Stimulated activated memory B cell treated with anti-CD40 and anti-IgM and Interleukin-4, amounts not matched to agents 10 μg/mL and 1 μg/mL and 100 μg/mL, for 72 hours (primary cell): ENCODE results near the gene MANSC4.
A peak's percentile ranks its signal among the peaks of the same experiment; 100 is the strongest.
"Not testable (repeated sequence)": the region's sequence is repeated elsewhere in the genome, so short reads cannot be mapped to it uniquely, and the experiment has no call there.

ENCODE experiments used
- ATAC-seq: fragments of 150-1000 bp; cut with Tn5 transposase; 2 replicates; pipeline ENCODE4 v1.10.0; 2021
- H3K27ac Mint-ChIP-seq: one replicate; pipeline ENCODE4 v1.8.0; 2022; ENCODE audit warnings: mild to moderate bottlenecking, mixed read lengths
- H3K27me3 Mint-ChIP-seq: one replicate; pipeline ENCODE4 v1.8.0; 2022; ENCODE audit warnings: mixed read lengths
- H3K36me3 Mint-ChIP-seq: one replicate; pipeline ENCODE4 v1.8.0; 2022; ENCODE audit warnings: mixed read lengths
- H3K4me1 Mint-ChIP-seq: one replicate; pipeline ENCODE4 v1.8.0; 2022; ENCODE audit warnings: mixed read lengths
- H3K4me3 Mint-ChIP-seq: one replicate; pipeline ENCODE4 v1.8.0; 2022; ENCODE audit warnings: mild to moderate bottlenecking, moderate library complexity, mixed read lengths
- H3K9me3 Mint-ChIP-seq: one replicate; pipeline ENCODE4 v1.8.0; 2022; ENCODE audit warnings: mixed read lengths

MANSC4 gene

GRCh38 chr12:27745734-27746133 is 34.3 kb downstream of the MANSC4 start:
- not testable (repeated sequence) for H3K27ac Mint-ChIP-seq, H3K4me3 Mint-ChIP-seq, ATAC-seq, H3K27me3 Mint-ChIP-seq, H3K9me3 Mint-ChIP-seq, H3K4me1 Mint-ChIP-seq
- H3K36me3 Mint-ChIP-seq = peaks cover 57% of the 10 kb centered on the region

DNA sequence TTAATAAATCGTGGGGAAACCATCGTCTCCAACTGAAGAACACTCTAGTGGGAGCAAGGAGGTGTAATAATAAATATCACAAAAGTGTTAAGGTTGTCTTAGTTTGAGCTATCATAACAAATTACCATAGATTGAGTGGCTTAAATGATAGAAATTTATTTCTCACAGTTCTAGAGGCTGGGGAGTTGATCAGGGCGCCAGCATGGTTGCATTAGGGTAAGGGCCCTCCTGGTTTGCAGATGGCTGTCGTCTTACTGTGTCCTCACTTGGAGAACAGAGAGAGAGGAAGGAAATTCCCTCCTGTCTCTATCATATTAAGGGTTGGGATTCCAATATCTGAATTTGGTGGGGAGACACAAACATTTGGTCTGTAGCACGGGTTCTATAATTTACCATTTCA is 36.4 kb downstream of the MANSC4 start:
- Mint-ChIP-seq H3K27me3 (no peaks in the 10 kb centered on the region), H3K4me3 (no peak overlapping the region), H3K9me3 (no peaks in the 10 kb centered on the region), H3K36me3 (peaks cover 76% of the 10 kb centered on the region), H3K27ac (no peak overlapping the region), H3K4me1 (no peaks in the 10 kb centered on the region)
- ATAC-seq = no peak

GRCh38 chr12:27734321-27734720 is 45.7 kb downstream of the MANSC4 start:
- ATAC-seq, H3K4me3 Mint-ChIP-seq, H3K4me1 Mint-ChIP-seq, H3K27ac Mint-ChIP-seq, H3K9me3 Mint-ChIP-seq, H3K27me3 Mint-ChIP-seq: not testable (repeated sequence)
- H3K36me3 Mint-ChIP-seq = peaks cover 46% of the 10 kb centered on the region

- no peak for ATAC-seq
- Mint-ChIP-seq H3K9me3 (no peaks in the 10 kb centered on the region), H3K27ac (no peak overlapping the region), H3K27me3 (no peaks in the 10 kb centered on the region), H3K36me3 (peaks cover 43% of the 10 kb centered on the region), H3K4me3 (no peak overlapping the region), H3K4me1 (no peaks in the 10 kb centered on the region)
Measured at GRCh38 chr12:27733791-27734190, 46.2 kb downstream of the MANSC4 start.

DNA sequence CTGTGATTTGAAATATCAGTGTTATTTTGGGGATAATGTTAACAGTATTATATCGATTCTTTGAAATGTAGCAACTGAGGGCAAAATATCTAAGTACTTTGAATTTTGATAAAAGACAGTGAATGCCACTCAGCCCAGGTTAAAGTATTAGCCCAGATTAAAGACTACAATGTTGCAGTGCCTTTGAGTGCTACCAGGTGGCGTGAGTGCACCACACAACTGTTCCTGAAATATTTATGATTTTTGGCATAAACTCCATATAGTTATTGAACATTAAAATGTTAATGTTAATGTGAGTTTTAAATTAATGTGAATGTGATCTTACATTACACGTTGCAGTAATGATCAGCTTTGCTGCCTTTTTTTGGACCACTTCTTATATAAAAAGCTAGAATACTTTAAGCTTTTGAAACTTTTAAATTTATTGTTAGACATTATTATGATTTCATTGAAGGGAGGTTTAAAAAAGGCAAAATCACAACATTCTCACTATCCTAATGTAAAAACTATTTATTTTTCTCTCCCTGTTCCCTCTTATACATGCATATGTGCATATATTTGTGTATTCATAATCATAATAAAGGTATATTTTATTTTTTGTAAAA is 46.9 kb downstream of the MANSC4 start:
- H3K4me3 Mint-ChIP-seq = no peak overlapping the region
- H3K27me3 Mint-ChIP-seq = no peaks in the 10 kb centered on the region
- H3K27ac Mint-ChIP-seq = no peak overlapping the region
- peaks cover 41% of the 10 kb centered on the region for H3K36me3 Mint-ChIP-seq
- no peak for ATAC-seq
- no peaks in the 10 kb centered on the region for H3K9me3 Mint-ChIP-seq
- H3K4me1 Mint-ChIP-seq = no peaks in the 10 kb centered on the region

- Mint-ChIP-seq H3K4me1 (no peaks in the 10 kb centered on the region), H3K36me3 (peaks cover 37% of the 10 kb centered on the region), H3K4me3 (no peak overlapping the region), H3K27ac (peak overlapping the region; percentile 41), H3K27me3 (no peaks in the 10 kb centered on the region), H3K9me3 (no peaks in the 10 kb centered on the region)
- no peak for ATAC-seq
Measured at GRCh38 chr12:27732281-27732680, 47.8 kb downstream of the MANSC4 start.

DNA sequence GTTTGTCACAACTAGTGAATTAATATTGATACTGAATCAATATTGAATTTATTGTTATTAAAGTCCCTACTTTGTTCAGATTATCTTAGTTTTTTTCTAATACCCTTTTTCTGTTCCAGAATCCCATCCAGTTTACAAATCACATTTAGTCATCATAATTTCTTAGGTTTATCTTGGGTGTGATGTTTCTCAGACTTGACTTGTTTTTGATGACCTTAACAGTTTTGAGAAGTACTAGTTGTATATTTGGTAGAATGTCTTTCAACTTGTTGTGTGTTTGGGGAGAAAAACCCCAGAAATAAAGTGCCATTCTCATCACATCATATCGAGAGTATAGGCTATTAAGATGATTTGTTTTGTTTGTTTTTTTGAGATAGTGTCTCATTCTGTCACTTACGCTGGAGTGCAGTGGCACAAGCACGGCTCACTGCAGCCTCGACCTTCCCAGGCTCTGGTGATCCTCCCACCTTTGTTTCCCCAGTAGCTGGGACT is 49.9 kb downstream of the MANSC4 start:
- H3K9me3 Mint-ChIP-seq = no peaks in the 10 kb centered on the region
- H3K4me3 Mint-ChIP-seq = no peak overlapping the region
- H3K27ac Mint-ChIP-seq = no peak overlapping the region
- no peaks in the 10 kb centered on the region for H3K4me1 Mint-ChIP-seq
- no peaks in the 10 kb centered on the region for H3K27me3 Mint-ChIP-seq
- ATAC-seq = no peak
- H3K36me3 Mint-ChIP-seq = peaks cover 43% of the 10 kb centered on the region

- no peaks in the 10 kb centered on the region for H3K9me3 Mint-ChIP-seq
- peaks cover 14% of the 10 kb centered on the region for H3K36me3 Mint-ChIP-seq
- ATAC-seq = no peak
- no peaks in the 10 kb centered on the region for H3K27me3 Mint-ChIP-seq
- no peak overlapping the region for H3K4me3 Mint-ChIP-seq
- peak overlapping the region; percentile 19 for H3K27ac Mint-ChIP-seq
- no peaks in the 10 kb centered on the region for H3K4me1 Mint-ChIP-seq
Measured at GRCh38 chr12:27723212-27723611, 56.8 kb downstream of the MANSC4 start.
